IPS DF 19.7 (cell line): ENCODE data around the gene ANKRD37.

ENCODE experiments used
- DNase-seq: peaks from one replicate; pipeline ENCODE4 v3.0.0-alpha.2; 2013; ENCODE audit warnings: low read depth, low spot score

The ANKRD37 gene

GRCh38 chr4:185416955-185417354 is 20.3 kb downstream of the ANKRD37 start:
- no peak for DNase-seq

- no peak for DNase-seq
Measured at GRCh38 chr4:185421366-185422124, 24.9 kb downstream of the ANKRD37 start.

- no peak for DNase-seq
Measured at GRCh38 chr4:185424905-185425646, 28.4 kb downstream of the ANKRD37 start.

GRCh38 chr4:185425647-185426352 is 29.2 kb downstream of the ANKRD37 start, which contains the start of gene UFSP2:
UFSP2 (minus strand) TSS chr4:185425964; CDS start chr4:185425868, 96 bp downstream.
- DNase-seq = peak; percentile 30

GRCh38 chr4:185426960-185427688 is 30.5 kb downstream of the ANKRD37 start:
- DNase-seq = no peak

- no peak for DNase-seq
Measured at GRCh38 chr4:185429660-185430059, 33.0 kb downstream of the ANKRD37 start.

- no peak for DNase-seq
Measured at GRCh38 chr4:185435466-185435865, 38.8 kb downstream of the ANKRD37 start.

- no peak for DNase-seq
Measured at GRCh38 chr4:185437809-185438208, 41.2 kb downstream of the ANKRD37 start.

GRCh38 chr4:185441479-185441878 is 44.8 kb downstream of the ANKRD37 start:
- DNase-seq = no peak

GRCh38 chr4:185445209-185445608 is 48.6 kb downstream of the ANKRD37 start:
- no peak for DNase-seq
